NCI-H1417 treated with DMSO at 0.1 percent for 48 hours (cell line): ENCODE measurements around the gene TMEM229B.
A peak's percentile ranks its signal among the peaks of the same experiment; 100 is the strongest.

Source experiments
- DNase-seq: peaks from one replicate; lab custom pipeline; 2025; lab: John Stamatoyannopoulos, UW

TMEM229B gene

GRCh38 chr14:67487937-67488893 is at the start of gene TMEM229B:
Gene TMEM229B (minus strand): TSS chr14:67488721. CDS start chr14:67473923, 14,798 bp downstream.
- no peak for DNase-seq

GRCh38 chr14:67537736-67538135 is 49.2 kb upstream of the TMEM229B start:
- DNase-seq: no peak

- DNase-seq: no peak
These were observed 47.6 kb upstream of the TMEM229B start for GRCh38 chr14:67536087-67536486.

- DNase-seq: no peak
These were observed 45.2 kb upstream of the TMEM229B start for GRCh38 chr14:67533754-67534085.

- DNase-seq: peak; percentile 17
These were observed 44.7 kb upstream of the TMEM229B start, which contains the start of gene PLEKHH1 for GRCh38 chr14:67532998-67533753. Gene PLEKHH1 (plus strand): TSS chr14:67533290. CDS start chr14:67541868, 8,578 bp downstream.

GRCh38 chr14:67532606-67532997 is 44.1 kb upstream of the TMEM229B start:
- DNase-seq: no peak

- DNase-seq: no peak
These were observed 41.7 kb upstream of the TMEM229B start for GRCh38 chr14:67529947-67530935.

GRCh38 chr14:67528276-67528675 is 39.8 kb upstream of the TMEM229B start:
- DNase-seq: no peak

- DNase-seq: no peak
These were observed 39.2 kb upstream of the TMEM229B start for GRCh38 chr14:67527756-67528155.

- no peak for DNase-seq
These were observed 38.3 kb upstream of the TMEM229B start for GRCh38 chr14:67526676-67527459.

GRCh38 chr14:67526181-67526580 is 37.7 kb upstream of the TMEM229B start:
- DNase-seq: no peak

- DNase-seq: no peak
These were observed 36.9 kb upstream of the TMEM229B start for GRCh38 chr14:67525389-67525788.

- no peak for DNase-seq
These were observed 36.1 kb upstream of the TMEM229B start for GRCh38 chr14:67524634-67524963.

- no peak for DNase-seq
These were observed 35.5 kb upstream of the TMEM229B start for GRCh38 chr14:67523764-67524633.

- no peak for DNase-seq
These were observed 33.7 kb upstream of the TMEM229B start for GRCh38 chr14:67522270-67522669.

GRCh38 chr14:67520482-67520881 is 32.0 kb upstream of the TMEM229B start:
- DNase-seq: no peak

GRCh38 chr14:67519406-67519805 is 30.9 kb upstream of the TMEM229B start:
- DNase-seq: no peak

GRCh38 chr14:67517083-67517482 is 28.6 kb upstream of the TMEM229B start:
- no peak for DNase-seq

- DNase-seq: no peak
These were observed 28.2 kb upstream of the TMEM229B start for GRCh38 chr14:67516676-67517075.
